HAP-1 (cell line): ENCODE measurements around the gene TBX18.
A peak's percentile ranks its signal among the peaks of the same experiment; 100 is the strongest.

Experiments
- DNase-seq, 2 experiments: peaks; one replicate each; pipeline ENCODE4 v3.0.0-alpha.2; 2016 to 2020; ENCODE audit warnings: low spot score in 2 of 2
- H3K27me3 ChIP-seq: fragments of 250-450 bp; sonication (Bioruptor Pico); 2 replicates; pipeline ENCODE4 v1.5.1; 2020; ENCODE audit warnings: low read depth, mild to moderate bottlenecking, moderate library complexity
- H3K36me3 ChIP-seq: fragments of 250-450 bp; sonication (Bioruptor Pico); replicated peaks from 2 replicates; pipeline ENCODE4 v1.5.1; 2020; ENCODE audit warnings: mild to moderate bottlenecking
- H3K4me1 ChIP-seq: fragments of 250-450 bp; sonication (Bioruptor Pico); 2 replicates; pipeline ENCODE4 v1.5.1; 2020; ENCODE audit warnings: mild to moderate bottlenecking
- H3K4me3 ChIP-seq: fragments of 250-450 bp; sonication (Bioruptor Pico); 2 replicates; pipeline ENCODE4 v1.5.1; 2020; ENCODE audit warnings: mild to moderate bottlenecking, moderate library complexity
- H3K9me3 ChIP-seq: fragments of 250-450 bp; sonication (Bioruptor Pico); 2 replicates; pipeline ENCODE4 v1.5.1; 2020; ENCODE audit warnings: mild to moderate bottlenecking, moderate library complexity
- in situ Hi-C: fragments of 300-500 bp; cut with MboI; formaldehyde crosslinking; loops from 3 replicates; pipeline ENCODE4 v1.14.3; 2020; ENCODE audit warnings: low sequenced_read_pairs, inconsistent platforms, mixed read lengths

Gene TBX18

DNA sequence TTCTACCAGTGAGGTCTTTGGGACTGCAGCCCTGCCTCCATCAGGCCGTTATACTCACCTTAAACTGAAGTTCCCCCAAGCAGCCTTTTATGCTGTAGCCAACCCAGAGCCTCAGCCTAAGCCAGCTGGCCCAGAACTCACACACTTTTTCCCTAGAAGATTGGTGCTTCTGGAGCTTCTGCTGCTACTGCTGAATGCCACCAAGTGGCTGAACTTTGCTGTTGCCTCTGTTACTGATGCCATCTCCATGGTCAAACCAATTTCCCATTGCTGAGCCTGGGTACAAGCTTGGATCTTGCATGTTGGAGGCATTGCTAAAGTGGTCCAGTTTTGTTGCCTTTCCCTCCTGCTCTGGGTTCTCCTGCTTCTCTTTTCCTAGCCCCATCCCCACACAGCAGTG, 15.0 kb upstream of the TBX18 start:
- H3K9me3 ChIP-seq = no peaks in the 10 kb centered on the region
- no peak for DNase-seq
- in situ Hi-C loops = no loop called here
- no peaks in the 10 kb centered on the region for H3K36me3 ChIP-seq
- no peak overlapping the region for H3K4me3 ChIP-seq
- H3K4me1 ChIP-seq = no peaks in the 10 kb centered on the region
- peaks cover 11% of the 10 kb centered on the region; the same call in 1 of the 2 replicates for H3K27me3 ChIP-seq

- Histone ChIP-seq H3K36me3 (no peaks in the 10 kb centered on the region), H3K4me1 (no peaks in the 10 kb centered on the region), H3K27me3 (peaks cover 13% of the 10 kb centered on the region; the same call in 1 of the 2 replicates), H3K9me3 (no peaks in the 10 kb centered on the region), H3K4me3 (no peak overlapping the region)
- in situ Hi-C loops = no loop called here
- DNase-seq = no peak
Measured at GRCh38 chr6:84777888-84778287, 13.5 kb upstream of the TBX18 start.

DNA sequence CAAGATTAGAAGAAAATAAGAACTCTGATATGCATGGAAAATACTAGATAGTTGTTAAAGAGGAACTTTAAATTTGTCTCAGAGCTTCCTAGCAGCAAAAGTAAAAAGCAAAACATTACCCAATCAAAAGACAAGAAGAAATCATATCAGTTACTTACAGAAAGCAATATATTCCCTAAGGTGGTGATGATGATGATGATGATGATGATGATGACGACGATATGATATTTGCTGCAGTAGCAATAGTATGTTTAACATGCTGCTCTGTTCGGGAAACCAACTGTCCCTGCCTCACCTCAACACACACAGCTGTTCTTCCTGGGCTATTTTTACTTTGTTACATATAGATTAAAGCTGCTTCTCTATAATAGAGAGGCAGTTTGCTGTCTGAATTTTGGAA, 12.0 kb upstream of the TBX18 start:
- H3K4me1 ChIP-seq = no peaks in the 10 kb centered on the region
- no peaks in the 10 kb centered on the region for H3K9me3 ChIP-seq
- no peak overlapping the region for H3K4me3 ChIP-seq
- in situ Hi-C loops = no loop called here
- peaks cover 18% of the 10 kb centered on the region for H3K27me3 ChIP-seq
- no peak for DNase-seq
- no peaks in the 10 kb centered on the region for H3K36me3 ChIP-seq

- in situ Hi-C loops = no loop called here
- peaks cover 22% of the 10 kb centered on the region for H3K27me3 ChIP-seq
Measured at GRCh38 chr6:84775751-84776150, 11.4 kb upstream of the TBX18 start.

GRCh38 chr6:84774985-84775284, 10.5 kb upstream of the TBX18 start:
- H3K4me3 ChIP-seq = no peak overlapping the region

More at GRCh38 chr6:84775751-84776150, 11.4 kb upstream of the TBX18 start:
- DNase-seq = no peak
- Histone ChIP-seq H3K4me3 (no peak overlapping the region), H3K4me1 (no peaks in the 10 kb centered on the region), H3K9me3 (no peaks in the 10 kb centered on the region), H3K36me3 (no peaks in the 10 kb centered on the region)

DNA sequence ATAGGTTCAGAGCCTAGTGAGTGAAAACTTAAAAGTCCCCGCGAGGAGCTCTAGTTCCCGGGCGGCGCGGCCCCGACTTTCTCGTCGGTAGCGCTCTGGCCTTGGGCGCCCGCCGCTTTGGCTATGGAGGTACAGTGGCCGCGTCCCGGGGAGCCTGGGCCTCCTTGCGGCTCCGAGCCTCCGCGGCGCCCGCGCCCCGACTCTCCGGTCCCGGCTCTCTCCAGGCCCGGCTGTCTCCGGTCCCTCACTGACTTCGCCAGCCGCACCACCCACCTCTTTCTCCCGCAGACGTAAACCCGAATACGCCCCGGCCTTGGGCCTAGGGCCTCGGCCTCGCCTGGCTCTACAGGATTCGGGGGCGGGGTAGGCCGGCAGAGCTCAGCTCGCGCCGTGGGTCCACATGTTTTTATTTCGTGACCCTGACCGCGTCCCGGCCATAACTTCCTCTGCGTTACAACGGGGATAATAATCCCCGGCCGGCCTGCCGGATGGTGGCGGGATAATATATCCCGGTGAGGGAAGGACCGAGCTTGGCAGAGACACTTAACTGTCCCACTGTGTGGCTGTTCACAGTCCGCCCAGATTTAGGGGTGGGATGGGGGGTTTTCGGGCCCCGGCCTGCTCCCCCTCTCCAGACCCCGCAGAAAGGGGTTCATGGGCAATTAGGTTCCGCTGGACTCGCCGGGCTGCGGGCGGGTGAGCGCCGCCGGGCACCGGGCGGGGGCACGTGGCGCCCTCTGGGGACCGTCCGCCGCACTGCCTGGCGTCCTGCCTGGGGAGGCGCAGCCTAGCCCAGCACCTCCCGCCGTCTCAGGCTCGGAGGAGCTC, 10.0 kb upstream of the TBX18 start:
- Histone ChIP-seq H3K27me3 (peaks cover 25% of the 10 kb centered on the region), H3K9me3 (no peaks in the 10 kb centered on the region), H3K36me3 (no peaks in the 10 kb centered on the region), H3K4me3 (no peak overlapping the region; the same call in 1 of the 2 replicates), H3K4me1 (no peaks in the 10 kb centered on the region)
- in situ Hi-C loops = no loop called here
- peak in 1 of 2 experiments; percentile 38 for DNase-seq

More at GRCh38 chr6:84774985-84775284, 10.5 kb upstream of the TBX18 start:
- H3K27me3 ChIP-seq = peaks cover 22% of the 10 kb centered on the region
- H3K4me1 ChIP-seq = no peaks in the 10 kb centered on the region
- H3K9me3 ChIP-seq = no peaks in the 10 kb centered on the region
- no peaks in the 10 kb centered on the region for H3K36me3 ChIP-seq
- no peak for DNase-seq
- in situ Hi-C loops = no loop called here

DNA sequence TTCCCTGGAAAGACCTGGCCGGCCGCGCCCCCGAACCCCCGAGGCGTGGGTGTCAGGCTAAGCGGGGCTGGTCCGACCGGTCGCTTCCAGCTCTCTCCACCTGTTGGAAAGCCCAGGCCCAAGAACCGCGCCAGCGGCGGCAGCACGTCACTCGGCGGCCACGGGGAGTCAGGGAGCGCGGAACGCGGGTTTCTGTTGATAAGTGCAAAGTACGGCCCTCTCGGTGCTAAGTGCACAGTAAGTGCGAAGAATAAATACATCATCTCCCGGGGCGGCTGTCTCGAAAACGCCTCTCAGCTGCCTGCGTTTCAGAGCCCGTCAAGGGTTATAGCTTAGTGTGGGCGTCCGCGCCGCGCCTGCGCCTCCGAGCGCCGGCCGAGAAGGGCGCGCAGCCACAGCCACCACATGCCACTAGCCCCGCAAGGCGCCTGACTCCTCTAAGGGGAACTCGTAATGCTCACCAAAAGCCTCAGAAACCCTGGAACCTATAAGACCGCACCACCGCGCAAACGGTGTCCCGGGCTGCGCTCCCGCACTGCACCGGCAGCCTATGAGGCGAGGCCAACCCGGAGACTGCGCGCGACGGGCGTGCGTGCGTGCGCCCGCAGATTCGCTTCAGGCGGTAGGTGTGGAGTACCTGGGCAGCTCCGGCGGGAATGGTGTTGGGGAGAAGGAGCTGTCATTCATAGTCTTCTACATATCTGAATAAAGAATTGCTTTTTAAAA, 9.2 kb upstream of the TBX18 start:
- in situ Hi-C loops = no loop called here
- Histone ChIP-seq H3K27me3 (peaks cover 30% of the 10 kb centered on the region), H3K4me3 (no peak overlapping the region), H3K4me1 (no peaks in the 10 kb centered on the region), H3K9me3 (no peaks in the 10 kb centered on the region), H3K36me3 (no peaks in the 10 kb centered on the region)
- no peak for DNase-seq

GRCh38 chr6:84773133-84773430, 8.7 kb upstream of the TBX18 start:
- peaks cover 30% of the 10 kb centered on the region for H3K27me3 ChIP-seq
- H3K9me3 ChIP-seq = no peaks in the 10 kb centered on the region
- H3K36me3 ChIP-seq = no peaks in the 10 kb centered on the region
- in situ Hi-C loops = no loop called here
- no peak for DNase-seq
- no peak overlapping the region for H3K4me3 ChIP-seq
- H3K4me1 ChIP-seq = no peaks in the 10 kb centered on the region

- Histone ChIP-seq H3K9me3 (no peaks in the 10 kb centered on the region), H3K4me1 (no peaks in the 10 kb centered on the region), H3K36me3 (no peaks in the 10 kb centered on the region), H3K27me3 (peaks cover 30% of the 10 kb centered on the region), H3K4me3 (no peak overlapping the region)
- in situ Hi-C loops = no loop called here
- no peak for DNase-seq
Measured at GRCh38 chr6:84772428-84773132, 8.2 kb upstream of the TBX18 start.

DNA sequence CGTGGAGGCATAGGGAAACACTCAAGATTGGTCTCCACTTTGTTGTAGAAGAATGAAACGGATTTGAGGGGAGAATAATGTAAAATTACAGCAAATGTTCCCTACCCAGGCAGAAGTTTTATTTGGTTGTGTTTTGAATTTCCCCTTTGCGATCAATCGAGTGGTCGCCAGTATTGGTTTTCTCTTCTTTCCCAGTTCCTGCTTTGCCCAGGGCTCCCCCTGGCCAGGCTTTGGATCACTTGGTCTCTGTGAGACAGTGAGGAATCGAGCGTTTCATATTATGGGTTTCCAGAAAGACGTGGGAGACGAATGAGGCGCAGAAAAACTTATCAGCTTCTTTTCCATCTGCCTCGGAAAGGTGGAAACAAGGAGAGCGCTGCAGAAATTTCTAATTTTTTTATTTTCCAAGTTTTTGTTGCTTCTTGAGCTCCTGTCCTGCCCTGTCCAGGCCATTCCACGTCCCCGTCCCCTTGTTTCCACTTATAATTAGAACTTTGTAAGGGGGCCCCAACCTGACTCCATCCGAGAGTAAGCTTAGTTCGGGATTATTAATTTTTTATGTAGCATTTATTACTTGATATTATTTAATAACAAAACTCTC, 7.5 kb upstream of the TBX18 start:
- in situ Hi-C loops = no loop called here
- H3K27me3 ChIP-seq = peaks cover 30% of the 10 kb centered on the region
- DNase-seq = no peak

DNA sequence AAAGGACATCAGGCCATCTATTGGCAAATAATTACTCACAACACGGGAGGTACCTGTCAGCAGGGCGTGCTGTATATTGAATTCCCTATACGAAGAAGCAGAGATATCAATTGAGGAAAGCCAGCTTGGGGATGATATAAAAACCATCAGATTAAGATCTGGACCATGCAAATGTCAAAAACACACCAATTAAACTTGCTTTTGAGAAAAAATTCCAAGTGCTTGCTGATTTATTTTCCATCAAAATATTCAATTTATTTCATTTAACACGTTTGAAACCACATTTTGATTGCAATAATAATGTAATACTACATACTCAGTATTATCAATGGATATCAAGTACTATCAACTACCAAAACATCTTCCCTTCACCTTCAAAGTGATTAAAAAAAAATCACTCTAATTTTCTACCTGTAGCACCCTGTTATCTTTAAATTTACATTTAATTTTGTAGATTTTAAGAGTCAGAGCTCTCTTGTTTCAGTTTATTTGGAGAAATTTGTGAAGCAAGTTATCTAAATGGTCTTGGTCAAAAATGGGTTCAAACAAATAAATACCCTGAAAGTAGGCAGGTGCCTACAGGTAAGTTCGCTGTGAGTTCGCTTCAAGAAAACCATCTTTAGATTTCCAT, 6.8 kb upstream of the TBX18 start:
- in situ Hi-C loops = no loop called here
- no peaks in the 10 kb centered on the region for H3K9me3 ChIP-seq
- peaks cover 30% of the 10 kb centered on the region for H3K27me3 ChIP-seq

More for the DNA sequence above, 7.5 kb upstream of the TBX18 start:
- Histone ChIP-seq H3K4me1 (no peaks in the 10 kb centered on the region), H3K9me3 (no peaks in the 10 kb centered on the region), H3K36me3 (no peaks in the 10 kb centered on the region), H3K4me3 (no peak overlapping the region)

DNA sequence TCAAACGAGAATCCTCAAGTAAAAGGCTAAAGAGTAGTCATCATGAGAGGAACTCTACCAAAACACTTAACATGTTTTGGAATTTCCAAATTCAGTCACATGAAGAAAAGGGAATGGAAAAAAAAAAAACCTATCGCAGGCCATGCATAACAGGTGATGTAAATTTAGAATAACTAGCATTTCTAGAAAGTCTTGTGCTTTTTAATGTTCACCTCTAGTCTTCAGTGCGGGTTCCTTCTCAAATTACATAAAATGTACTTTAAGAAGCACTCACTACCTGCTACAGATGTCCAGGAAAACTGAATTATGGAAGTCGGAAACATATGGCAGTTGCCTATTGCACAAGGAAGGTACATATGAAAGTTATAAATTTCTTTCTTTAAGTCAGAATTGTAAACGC, 6.1 kb upstream of the TBX18 start:
- H3K36me3 ChIP-seq = no peaks in the 10 kb centered on the region
- no peak overlapping the region for H3K4me3 ChIP-seq
- H3K4me1 ChIP-seq = no peaks in the 10 kb centered on the region
- DNase-seq = no peak
- in situ Hi-C loops = no loop called here
- H3K27me3 ChIP-seq = peaks cover 27% of the 10 kb centered on the region
- H3K9me3 ChIP-seq = no peaks in the 10 kb centered on the region

More for the DNA sequence above, 6.8 kb upstream of the TBX18 start:
- Histone ChIP-seq H3K36me3 (no peaks in the 10 kb centered on the region), H3K4me1 (no peaks in the 10 kb centered on the region), H3K4me3 (no peak overlapping the region)
- no peak for DNase-seq

DNA sequence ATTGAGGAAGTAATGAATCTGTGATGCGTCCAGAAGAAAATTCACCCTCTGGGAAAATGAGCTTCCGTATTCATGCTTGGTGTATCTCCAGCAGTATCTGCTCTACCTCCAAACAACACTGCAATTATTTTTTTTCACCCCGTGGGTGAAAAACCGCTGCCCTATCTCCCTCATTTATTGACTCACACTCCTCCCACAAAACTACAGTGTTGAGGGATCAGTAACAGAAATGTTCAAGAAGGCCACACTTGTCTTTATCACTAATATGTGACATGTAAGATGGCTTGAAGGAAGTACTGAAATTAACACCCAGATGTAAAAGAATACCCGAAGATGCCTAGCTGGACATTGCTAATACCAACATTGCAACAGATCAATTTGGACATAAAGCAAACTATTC, 4.9 kb upstream of the TBX18 start:
- Histone ChIP-seq H3K36me3 (no peaks in the 10 kb centered on the region), H3K9me3 (no peaks in the 10 kb centered on the region), H3K27me3 (peaks cover 18% of the 10 kb centered on the region), H3K4me3 (no peak overlapping the region), H3K4me1 (no peaks in the 10 kb centered on the region)
- in situ Hi-C loops = no loop called here
- DNase-seq = no peak
